ENCODE results near the gene HOXB6. TPM values are rescaled to one million over a fixed set of nuclear protein-coding genes. Genes with fewer than 3 reads are reported as not detected.

The HOXB6 gene
- total RNA-seq, 1 experiment from 2014 or later, result 64.8 TPM

GRCh38 chr17:48609759-48610281 is 5.0 kb upstream of the HOXB6 start:
- Histone ChIP-seq H3K27me3 (ENCODE audit: insufficient read depth, low read length) (no peaks in the 10 kb centered on the region), H3K9me3 (ENCODE audit: control insufficient read depth in 1 of 2, insufficient read depth in 1 of 2, low read depth in 1 of 2, low read length in 2 of 2) (no peaks in the 10 kb centered on the region), H3K4me1 (ENCODE audit: control insufficient read depth in 1 of 2, insufficient read depth in 2 of 2, low read length in 2 of 2) (peaks cover 26 to 61% of the 10 kb centered on the region in 2 experiments), H3K79me2 (ENCODE audit: insufficient read depth, low read length) (peaks cover 68% of the 10 kb centered on the region), H3K27ac (ENCODE audit: low read depth, low read length) (peak overlapping the region; percentile 98), H3K9me2 (ENCODE audit: insufficient read depth) (no peaks in the 10 kb centered on the region), H2AFZ (ENCODE audit: low read depth, low read length, poor library complexity, severe bottlenecking) (no peak overlapping the region), H4K20me1 (ENCODE audit: insufficient read depth) (no peaks in the 10 kb centered on the region), H3K4me3 (replicated peaks in 1 of 2; ENCODE audit: low read depth in 1 of 2, low read length in 2 of 2) (peak overlapping the region; percentile 80 to 90), H3K4me2 (ENCODE audit: low read length) (peak overlapping the region; percentile 95), H3K36me3 (ENCODE audit: control insufficient read depth in 1 of 2, insufficient read depth in 2 of 2, low read length in 2 of 2) (no peaks in the 10 kb centered on the region), H3K9ac (ENCODE audit: low read length) (peak overlapping the region; percentile 97)
- no TSS peak for BruUV-seq (replicated peaks)
- no peak for DNase-seq (ENCODE audit: low read depth, low spot score)
- TF ChIP-seq MAX (IDR thresholded peaks at IDR 0.05) (no peak), TCF7L2 (IDR thresholded peaks at IDR 0.05; ENCODE audit: borderline replicate concordance, extremely low read depth, insufficient read depth, insufficient read length) (no peak), ZFX (IDR thresholded peaks at IDR 0.05) (no peak), ATF3 (IDR thresholded peaks at IDR 0.05) (no peak), SP1 (IDR thresholded peaks at IDR 0.05; ENCODE audit: low read depth) (no peak)
- POLR2A ChIA-PET, result interaction anchor here (0.6 to 1.0 kb wide), 3 partner anchors 17 to 390 kb away, joined by 3 to 5 read pairs (median 5); partner anchors contain the start of gene HOXB9
- ATAC-seq, result no peak
- intact Hi-C loops (cut with micrococcal nuclease), result loop anchor here (10.0 kb wide), 1 partner anchor 125 kb away; no protein-coding TSS in a partner anchor
- RAD21 ChIA-PET (ENCODE audit: low non-redundant PET in 1 of 2, low total read pairs in 2 of 2, uncharacterized antibody in 2 of 2, unreplicated experiment in 2 of 2), result interaction anchor here in 1 of 2 experiments (0.6 kb wide), 1 partner anchor 8 kb away, joined by 9 read pairs; no protein-coding TSS in a partner anchor
- CTCF ChIA-PET, result interaction anchor here (0.8 to 1.6 kb wide), 8 partner anchors 8 to 584 kb away, joined by 3 to 6 read pairs (median 4); no protein-coding TSS in a partner anchor

GRCh38 chr17:48609033-48609432 is 4.2 kb upstream of the HOXB6 start:
- DNase-seq (ENCODE audit: low read depth, low spot score) (no peak), ATAC-seq (no peak)
- peak overlapping the region; percentile 97 for H3K9ac ChIP-seq (ENCODE audit: low read length)
- no TSS peak for BruUV-seq (replicated peaks)
- no peaks in the 10 kb centered on the region for H3K9me3 ChIP-seq (ENCODE audit: control insufficient read depth in 1 of 2, insufficient read depth in 1 of 2, low read depth in 1 of 2, low read length in 2 of 2)
- H3K4me1 ChIP-seq (ENCODE audit: control insufficient read depth in 1 of 2, insufficient read depth in 2 of 2, low read length in 2 of 2), result peaks cover 26 to 61% of the 10 kb centered on the region in 2 experiments
- H2AFZ ChIP-seq (ENCODE audit: low read depth, low read length, poor library complexity, severe bottlenecking), result no peak overlapping the region
- ChIA-PET RAD21 (ENCODE audit: low non-redundant PET in 1 of 2, low total read pairs in 2 of 2, uncharacterized antibody in 2 of 2, unreplicated experiment in 2 of 2) (no interaction called here), POLR2A (no interaction called here), CTCF (interaction anchor here (1.2 to 1.6 kb wide), 5 partner anchors 8 to 583 kb away, joined by 4 to 6 read pairs (median 5); no protein-coding TSS in a partner anchor)
- intact Hi-C loops (cut with micrococcal nuclease), result no loop called here
- H3K27ac ChIP-seq (ENCODE audit: low read depth, low read length), result peak overlapping the region; percentile 98
- H3K79me2 ChIP-seq (ENCODE audit: insufficient read depth, low read length), result peaks cover 70% of the 10 kb centered on the region
- H3K4me2 ChIP-seq (ENCODE audit: low read length), result peak overlapping the region; percentile 95
- no peaks in the 10 kb centered on the region for H3K9me2 ChIP-seq (ENCODE audit: insufficient read depth)
- H3K36me3 ChIP-seq (ENCODE audit: control insufficient read depth in 1 of 2, insufficient read depth in 2 of 2, low read length in 2 of 2), result no peaks in the 10 kb centered on the region
- H4K20me1 ChIP-seq (ENCODE audit: insufficient read depth), result no peaks in the 10 kb centered on the region
- H3K4me3 ChIP-seq (replicated peaks in 1 of 2; ENCODE audit: low read depth in 1 of 2, low read length in 2 of 2), result peak overlapping the region; percentile 80 to 90; a peak in 3 of 4 replicates
- no peaks in the 10 kb centered on the region for H3K27me3 ChIP-seq (ENCODE audit: insufficient read depth, low read length)
- TF ChIP-seq FOSL1 (IDR thresholded peaks at IDR 0.05; ENCODE audit: low read depth) (no peak), CTCF (IDR thresholded peaks at IDR 0.05 in 2 of 3, conservative IDR thresholded peaks at IDR 0.05 in 1 of 3; ENCODE audit: borderline replicate concordance in 1 of 3, insufficient read depth in 1 of 3, low read depth in 2 of 3, low read length in 2 of 3) (no peak), EGR1 (IDR thresholded peaks at IDR 0.05; ENCODE audit: low read depth) (no peak), SIN3A (IDR thresholded peaks at IDR 0.05; ENCODE audit: low read depth) (no peak), TCF7L2 (IDR thresholded peaks at IDR 0.05; ENCODE audit: borderline replicate concordance, extremely low read depth, insufficient read depth, insufficient read length) (no peak), POLR2AphosphoS5 (IDR thresholded peaks at IDR 0.05; ENCODE audit: low read depth, low read length) (no peak), YY1 (IDR thresholded peaks at IDR 0.05; ENCODE audit: extremely low read depth, insufficient replicate concordance, low read depth, low read length) (no peak), POLR2A (IDR thresholded peaks at IDR 0.05; ENCODE audit: borderline replicate concordance, extremely low read depth, insufficient read depth, insufficient read length) (no peak), ATF3 (IDR thresholded peaks at IDR 0.05) (no peak), SRF (IDR thresholded peaks at IDR 0.05; ENCODE audit: low read depth) (no peak), JUND (IDR thresholded peaks at IDR 0.05) (no peak), ZFX (IDR thresholded peaks at IDR 0.05) (no peak), ZBTB33 (IDR thresholded peaks at IDR 0.05; ENCODE audit: extremely low read depth, insufficient replicate concordance, low read length) (no peak)
